Measurements from ENCODE around the gene RPL12. TPM values are rescaled to one million over a fixed set of nuclear protein-coding genes. Genes with fewer than 3 reads are reported as not detected.
A peak's percentile ranks its signal among the peaks of the same experiment; 100 is the strongest.

Gene RPL12
- total and polyA plus RNA-seq, 9 of the 15 experiments (the other 6 are each of a cell fraction or from before 2014, with no cell fraction given), result 1,614 to 4,558 (median 2,531) TPM

GRCh38 chr9:127423476-127423933 lies 27.7 kb downstream of the RPL12 start (continued):
- TF ChIP-seq ZMIZ1 (IDR thresholded peaks at IDR 0.05; ENCODE audit: low read depth in 2 of 2, low read length in 2 of 2) (no peak), ZNF449 (CRISPR knock-in tag; IDR thresholded peaks at IDR 0.05) (no peak), RNF2 (IDR thresholded peaks at IDR 0.05) (no peak), HES1 (IDR thresholded peaks at IDR 0.05; ENCODE audit: low read depth) (no peak), HINFP (tag; conservative IDR thresholded peaks at IDR 0.05; ENCODE audit: low read depth) (no peak), ETS1 (conservative IDR thresholded peaks at IDR 0.05; ENCODE audit: control insufficient read depth, low read depth, low read length) (no peak), THRAP3 (IDR thresholded peaks at IDR 0.05; ENCODE audit: borderline replicate concordance) (no peak), ZNF507 (tag; conservative IDR thresholded peaks at IDR 0.05) (no peak), ZNF174 (CRISPR knock-in tag; IDR thresholded peaks at IDR 0.05) (no peak), RBM39 (optimal IDR thresholded peaks at IDR 0.05; ENCODE audit: low read depth, low read length) (no peak), KLF13 (tag; IDR thresholded peaks at IDR 0.05; ENCODE audit: borderline replicate concordance, low read depth) (no peak), FOXM1 (IDR thresholded peaks at IDR 0.05; ENCODE audit: low read depth) (no peak), FOXM1 (CRISPR knock-in tag; IDR thresholded peaks at IDR 0.05; ENCODE audit: low read depth) (0 out of 2 replicates have a peak, but pooled peaks have one; percentile 8)

Data from K562 (cell line).